ENCODE measurements around the gene CTBP1.
"Not testable (repeated sequence)": the region's sequence is repeated elsewhere in the genome, so short reads cannot be mapped to it uniquely, and the experiment has no call there.

Gene CTBP1

DNA sequence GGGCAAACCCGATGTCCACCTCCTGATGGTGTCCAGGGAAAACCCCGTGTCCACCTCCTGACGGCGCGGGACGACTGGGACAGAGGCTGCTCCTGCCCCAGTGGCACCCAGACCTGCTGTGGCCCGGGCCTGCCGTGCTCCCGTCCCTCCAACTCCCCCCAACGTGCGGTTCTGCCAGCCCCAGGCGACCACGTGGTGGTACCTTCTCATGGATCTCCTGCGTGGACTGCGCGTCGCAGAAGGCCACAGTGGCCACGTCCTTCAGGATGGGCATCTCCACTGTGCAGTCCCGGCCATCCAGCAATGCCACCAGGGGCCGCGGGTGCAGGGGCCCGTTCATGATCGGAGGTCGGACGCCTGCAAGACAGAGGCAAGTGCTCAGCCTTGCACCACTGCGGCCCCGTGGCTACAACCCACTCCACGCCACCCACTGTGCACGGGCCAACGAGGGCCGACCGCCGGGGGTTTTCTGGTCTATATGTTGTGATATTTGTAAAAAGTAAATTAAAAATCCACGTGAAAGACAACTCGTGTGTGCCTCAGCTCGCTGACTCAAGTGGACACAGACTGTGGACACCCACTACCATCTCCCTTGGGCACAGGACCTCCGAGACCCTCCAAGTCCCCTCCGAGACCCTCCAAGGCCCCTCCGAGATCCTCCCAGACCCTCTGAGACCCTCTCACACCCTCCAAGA, 10.8 kb downstream of the CTBP1 start:
- DNase-seq (ENCODE audit: low read depth in 2 of 2): no peak

DNA sequence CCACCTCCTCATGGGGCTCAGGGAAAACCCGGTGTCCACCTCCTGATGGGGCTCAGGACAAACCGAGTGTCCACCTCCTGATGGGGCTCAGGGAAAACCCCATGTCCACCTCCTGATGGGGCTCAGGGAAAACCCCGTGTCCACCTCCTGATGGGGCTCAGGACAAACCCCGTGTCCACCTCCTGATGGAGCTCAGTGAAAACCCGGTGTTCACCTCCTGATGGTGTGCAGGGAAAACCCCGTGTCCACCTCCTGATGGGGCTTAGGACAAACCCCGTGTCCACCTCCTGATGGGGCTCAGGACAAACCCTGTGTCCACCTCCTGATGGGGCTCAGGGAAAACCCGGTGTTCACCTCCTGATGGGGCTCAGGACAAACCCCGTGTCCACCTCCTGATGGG, 11.7 kb downstream of the CTBP1 start:
- not testable (repeated sequence) for DNase-seq (ENCODE audit: low read depth in 2 of 2)

DNA sequence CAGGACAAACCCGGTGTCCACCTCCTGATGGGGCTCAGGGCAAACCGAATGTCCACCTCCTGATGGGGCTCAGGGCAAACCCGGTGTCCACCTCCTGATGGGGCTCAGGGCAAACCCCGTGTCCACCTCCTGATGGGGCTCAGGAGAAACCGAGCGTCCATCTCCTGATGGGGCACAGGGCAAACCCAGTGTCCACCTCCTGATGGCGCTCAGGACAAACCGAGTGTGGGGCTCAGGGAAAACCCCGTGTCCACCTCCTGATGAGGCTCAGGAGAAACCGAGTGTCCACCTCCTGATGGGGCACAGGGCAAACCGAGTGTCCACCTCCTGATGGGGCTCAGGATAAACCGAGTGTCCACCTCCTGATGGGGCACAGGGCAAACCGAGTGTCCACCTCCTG, 12.1 kb downstream of the CTBP1 start:
- DNase-seq (ENCODE audit: low read depth in 2 of 2): not testable (repeated sequence)

DNA sequence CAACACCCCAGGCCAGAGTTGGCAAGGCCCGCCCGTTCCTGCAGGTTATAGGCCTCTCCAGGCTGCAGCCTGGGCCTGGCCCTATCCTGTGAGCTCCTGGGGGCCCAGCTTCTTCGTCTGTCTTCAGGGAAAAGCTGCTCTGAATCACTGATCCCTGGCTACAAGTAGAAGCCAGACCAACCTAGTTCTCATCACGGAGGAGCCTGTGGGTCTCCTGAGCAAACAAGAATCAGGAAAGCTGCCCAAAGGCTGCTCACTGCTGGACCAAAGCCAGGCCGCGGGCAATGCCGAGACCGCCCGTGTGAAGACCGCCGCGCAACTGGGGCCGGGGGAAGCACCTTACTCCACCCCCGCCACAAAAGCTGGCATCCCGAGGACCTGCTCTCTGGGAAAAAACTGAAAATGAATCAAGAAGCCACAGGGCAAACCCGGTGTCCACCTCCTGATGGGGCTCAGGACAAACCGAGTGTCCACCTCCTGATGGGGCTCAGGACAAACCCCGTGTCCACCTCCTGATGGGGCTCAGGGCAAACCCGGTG, 12.8 kb downstream of the CTBP1 start:
- DNase-seq (ENCODE audit: low read depth in 2 of 2): no peak

DNA sequence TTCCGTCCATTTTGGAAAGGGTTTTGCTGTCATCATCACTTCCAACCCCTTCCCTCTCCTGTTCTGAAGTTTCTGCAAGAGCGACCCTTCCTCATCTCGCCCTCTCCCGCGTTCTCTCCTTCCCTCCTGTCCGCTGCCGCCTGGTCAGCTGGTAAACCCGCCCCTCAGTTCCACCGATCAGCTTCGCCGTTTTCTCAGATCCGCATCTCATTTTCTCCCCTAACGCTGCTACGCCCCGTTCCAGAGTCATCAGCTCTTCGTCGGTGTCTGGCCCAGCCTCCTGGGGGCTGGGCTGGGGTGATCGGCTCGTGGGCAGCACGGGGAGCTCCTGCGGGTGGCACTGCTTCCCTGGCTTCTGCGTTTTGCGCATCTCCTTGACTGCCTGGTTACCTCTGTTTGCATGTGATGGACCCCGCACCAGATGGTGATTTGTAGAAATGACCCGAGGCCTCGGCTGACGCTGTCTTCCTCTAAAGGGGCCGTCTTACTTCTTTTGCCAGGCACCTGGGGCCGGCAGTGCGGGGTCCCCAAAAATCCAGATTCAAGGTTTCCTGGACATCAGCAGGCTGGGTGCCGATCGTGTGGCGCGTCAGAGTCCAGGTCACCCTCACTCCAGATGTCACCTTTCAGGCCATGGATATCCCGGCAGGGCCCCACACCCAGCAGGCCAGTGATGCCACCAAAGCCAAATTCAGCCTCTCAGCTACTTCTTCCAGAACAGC, 13.4 kb downstream of the CTBP1 start:
- DNase-seq (ENCODE audit: low read depth in 2 of 2): no peak

DNA sequence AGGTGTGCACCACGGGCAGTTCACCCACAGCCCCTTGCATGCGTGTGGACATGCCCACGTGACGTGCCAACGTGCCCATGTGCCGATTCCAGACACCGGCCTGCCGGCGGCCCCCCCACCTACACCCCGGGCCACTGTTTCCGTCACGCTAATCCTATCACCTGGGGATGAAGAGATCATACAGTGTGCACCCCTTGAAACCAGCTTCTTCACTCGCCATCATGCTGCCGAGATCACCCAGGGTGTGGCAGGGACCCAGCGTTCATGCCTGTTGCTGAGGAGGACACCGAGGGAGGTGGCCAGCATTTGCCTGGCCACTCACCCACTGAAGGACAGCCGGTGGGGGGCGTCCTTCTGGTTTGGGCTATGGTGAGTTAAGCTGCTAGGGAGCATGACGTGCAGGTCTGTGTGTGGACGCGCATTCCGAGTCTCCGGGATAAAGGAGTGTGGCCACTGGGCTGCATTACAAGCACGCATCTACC, 14.1 kb downstream of the CTBP1 start:
- no peak for DNase-seq (ENCODE audit: low read depth in 2 of 2)

DNA sequence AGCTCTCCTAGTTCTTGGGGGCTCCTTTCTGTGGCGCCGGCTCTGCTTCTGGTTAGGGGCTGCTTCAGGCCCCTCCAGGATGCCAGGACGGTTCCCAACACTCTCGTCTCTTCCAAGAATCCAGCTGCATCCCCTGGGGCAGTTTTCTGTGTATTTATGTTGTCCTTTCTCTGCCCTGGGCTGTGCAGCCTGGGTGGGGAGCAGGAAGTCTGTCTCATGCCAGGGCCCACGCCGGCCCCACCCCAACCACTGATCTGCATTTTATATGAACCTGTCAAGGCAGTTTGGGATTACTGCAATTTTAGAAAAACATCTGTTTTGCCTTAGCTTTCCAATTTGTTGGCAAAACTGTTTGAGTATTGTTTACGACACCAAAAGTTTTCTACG, 14.6 kb downstream of the CTBP1 start:
- no peak for DNase-seq (ENCODE audit: low read depth in 2 of 2)

DNA sequence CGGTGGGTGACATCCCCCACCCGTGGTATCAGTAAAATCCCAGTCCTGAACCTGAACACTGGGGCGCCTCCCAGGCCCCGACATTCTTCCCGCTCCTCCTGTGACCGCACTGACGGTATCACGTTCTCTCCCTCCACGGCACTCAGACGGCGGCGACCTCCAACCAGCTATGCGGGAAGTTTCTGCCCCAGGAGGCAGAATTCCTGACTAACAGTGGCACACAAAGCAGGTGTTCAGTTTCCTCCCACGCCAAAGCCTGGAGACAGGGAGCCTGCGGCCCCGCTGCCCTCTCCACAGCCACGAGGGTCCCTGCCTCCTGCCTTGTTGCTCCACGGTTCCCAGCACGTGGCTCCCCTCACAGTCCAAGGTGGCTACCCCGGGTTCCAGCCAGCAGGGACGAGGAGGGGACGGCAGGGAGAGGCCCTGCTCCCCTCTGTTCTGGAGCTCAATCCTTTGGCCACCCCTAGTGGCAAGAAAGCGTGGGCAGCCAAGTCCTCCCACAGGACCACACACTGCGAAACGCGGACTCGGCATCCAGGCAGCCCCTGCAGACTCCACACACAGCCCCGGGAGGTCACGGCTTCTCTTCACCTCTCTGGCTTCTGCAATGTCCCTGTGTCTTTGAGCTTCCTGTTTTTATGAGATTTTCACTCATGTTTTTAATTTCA, 15.2 kb downstream of the CTBP1 start:
- DNase-seq (ENCODE audit: low read depth in 2 of 2): no peak

DNA sequence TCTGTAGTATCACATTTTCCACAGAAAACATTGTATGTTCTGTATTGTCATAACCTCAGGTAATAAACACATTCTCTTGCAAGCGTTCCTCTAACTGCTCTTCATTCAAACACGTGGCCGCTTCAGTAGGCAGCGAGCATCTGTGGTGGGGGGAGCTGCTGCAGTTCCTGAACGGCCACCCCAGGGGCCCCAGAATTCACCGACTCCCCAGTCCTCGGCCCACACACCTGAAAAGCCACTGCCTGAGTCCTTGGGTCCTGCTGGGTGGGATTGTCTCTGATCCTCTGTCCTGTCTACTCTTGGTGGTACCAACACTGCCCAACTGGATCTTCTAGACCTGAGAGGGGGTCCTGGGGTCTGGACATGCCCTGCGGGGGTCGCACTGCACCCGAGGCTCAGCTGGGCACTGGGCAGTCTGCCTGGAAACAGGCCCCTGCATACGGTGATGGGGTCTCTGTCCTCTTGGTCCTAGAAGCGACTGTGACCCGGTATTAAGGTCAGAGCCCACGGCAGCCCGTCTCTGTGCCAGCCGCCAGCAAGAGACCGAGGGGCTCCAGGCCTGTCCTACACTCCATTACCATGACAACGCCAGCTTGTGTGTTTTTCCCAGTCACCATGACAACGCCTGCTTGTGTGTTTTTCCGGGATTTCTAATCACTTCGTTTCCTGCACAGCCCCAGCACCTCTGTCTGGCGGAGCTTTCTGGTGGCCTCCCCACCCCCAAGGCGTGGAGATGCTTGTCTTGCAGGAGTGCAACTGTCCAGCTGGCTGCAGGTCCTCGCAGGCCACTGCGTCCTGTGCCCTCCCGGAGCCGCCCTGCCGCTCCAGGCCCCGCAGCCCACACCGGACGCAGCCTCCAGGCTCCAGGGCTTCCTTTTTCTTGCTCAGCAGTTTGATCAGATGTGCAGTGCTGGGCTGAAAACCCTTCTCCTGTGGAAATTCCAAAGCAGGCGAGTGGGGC, 16.0 kb downstream of the CTBP1 start:
- DNase-seq (ENCODE audit: low read depth in 2 of 2): no peak

DNA sequence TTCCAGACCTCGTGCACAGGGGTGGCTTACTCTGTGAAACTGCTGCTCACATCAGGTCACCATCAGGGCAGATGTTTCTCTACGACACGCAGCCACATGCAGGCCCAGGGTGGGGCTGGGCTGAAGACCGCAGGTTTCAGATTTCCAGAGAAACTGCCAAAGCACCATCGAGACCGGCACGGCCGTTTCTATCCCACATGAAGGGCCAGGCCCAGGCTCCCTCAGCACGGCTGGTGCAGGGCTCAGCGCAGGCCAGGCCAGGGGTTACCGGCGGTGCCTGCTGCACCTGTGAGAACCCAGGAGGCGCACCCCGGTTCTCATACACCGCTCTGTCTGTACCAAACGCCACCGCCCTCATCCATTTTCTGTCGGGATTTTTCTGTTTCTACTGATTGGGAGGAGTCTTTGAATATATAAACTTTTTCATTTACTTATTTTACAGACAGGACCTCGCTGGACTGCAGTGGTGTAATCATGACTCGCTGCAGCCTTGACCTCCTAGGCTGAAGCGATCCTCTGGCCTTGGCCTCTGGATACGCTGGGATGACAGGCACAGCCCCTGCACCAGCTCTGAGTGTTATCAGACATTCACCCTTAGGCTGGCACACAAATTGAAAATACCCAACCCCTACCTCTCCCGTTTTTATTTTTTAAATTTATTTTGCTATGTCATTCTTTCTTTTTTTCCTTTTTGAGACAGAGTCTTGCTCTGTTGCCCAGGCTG, 17.1 kb downstream of the CTBP1 start:
- DNase-seq (ENCODE audit: low read depth in 2 of 2): no peak

DNA sequence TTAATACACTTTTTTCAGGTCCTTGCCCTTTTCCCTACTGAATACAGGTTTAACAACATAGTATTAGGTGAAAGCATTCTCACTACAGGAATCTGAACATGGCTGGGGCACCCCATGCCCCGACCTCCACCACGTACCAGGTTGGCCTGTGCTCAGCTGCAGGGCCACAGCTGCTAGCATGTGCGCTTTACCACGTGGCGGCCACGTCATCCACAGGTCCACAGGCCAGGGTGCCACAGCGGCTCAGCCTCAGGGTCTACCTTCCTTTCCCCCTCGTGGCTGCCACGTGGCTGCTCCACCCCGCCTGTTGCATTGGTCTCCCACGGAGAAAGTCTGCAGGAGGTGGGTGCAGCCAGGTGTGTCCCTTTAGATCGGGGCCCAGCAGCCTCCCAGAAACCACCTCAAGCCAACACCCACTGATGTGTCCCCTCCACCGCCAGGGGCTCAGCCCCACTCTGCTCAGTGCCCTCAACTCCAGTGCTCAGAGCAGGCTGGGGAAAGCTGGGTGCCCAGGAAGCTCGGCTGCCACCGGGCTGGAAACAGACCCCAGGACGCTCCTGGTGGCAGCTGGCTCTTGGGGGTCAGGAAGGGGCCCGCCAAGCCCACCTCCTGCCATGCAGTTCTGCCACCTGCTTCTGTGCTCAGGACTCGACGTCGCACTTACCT, 17.8 kb downstream of the CTBP1 start:
- DNase-seq (ENCODE audit: low read depth in 2 of 2): no peak

DNA sequence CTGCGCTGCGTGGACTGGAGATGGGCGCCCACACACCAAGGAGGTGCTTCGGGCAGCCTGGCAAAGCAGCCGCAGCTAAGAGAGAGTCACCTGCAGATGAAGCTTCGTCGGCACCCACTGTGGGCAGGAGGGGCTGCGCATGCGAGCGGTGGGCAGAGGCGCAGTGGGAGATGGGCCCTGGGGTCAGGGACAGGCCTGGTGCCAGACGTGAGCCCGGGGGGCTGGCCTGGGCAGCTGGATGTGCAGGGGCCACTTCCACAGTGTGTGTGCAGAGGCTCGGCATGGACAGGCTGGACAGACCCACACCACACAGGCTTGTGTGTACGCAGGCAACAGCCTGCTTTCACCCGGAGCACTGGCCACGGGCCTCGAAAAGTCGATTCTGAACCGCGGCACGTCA, 18.6 kb downstream of the CTBP1 start:
- DNase-seq (ENCODE audit: low read depth in 2 of 2): no peak

DNA sequence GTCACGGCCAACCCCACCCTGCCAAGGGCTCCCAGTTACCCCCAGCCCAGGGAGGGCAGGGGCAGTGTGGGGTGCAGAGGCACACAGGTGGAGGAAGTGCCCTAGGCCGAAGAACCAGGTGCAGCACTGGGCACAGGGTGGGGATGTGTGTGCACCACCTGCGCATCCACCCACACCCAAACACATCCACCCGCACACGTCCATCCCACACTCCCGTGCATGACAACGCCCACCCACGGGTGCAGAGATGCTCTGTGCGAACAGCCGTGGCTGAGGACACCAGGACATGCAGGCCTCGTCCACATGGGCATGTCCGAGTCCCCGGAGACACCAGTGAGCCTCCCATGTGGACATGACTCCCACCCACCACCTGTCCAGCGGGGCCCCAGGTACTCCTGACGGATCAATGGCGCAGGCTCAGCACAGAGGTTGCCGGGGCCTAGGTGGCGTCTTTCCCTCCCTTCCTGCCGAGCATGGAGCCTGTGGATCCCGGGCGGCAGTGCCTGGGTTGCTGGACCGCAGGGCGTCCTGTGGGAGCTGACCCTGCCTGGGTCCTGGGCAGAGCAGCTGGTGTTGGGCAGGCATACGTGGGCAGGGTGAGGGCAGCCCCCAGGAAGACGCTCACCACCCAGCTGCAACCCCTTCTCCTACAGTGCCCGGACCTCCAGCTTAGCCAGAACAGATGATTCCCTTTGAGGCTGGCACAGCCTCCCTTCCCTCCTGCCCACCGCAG, 19.6 kb downstream of the CTBP1 start:
- DNase-seq (ENCODE audit: low read depth in 2 of 2): no peak

DNA sequence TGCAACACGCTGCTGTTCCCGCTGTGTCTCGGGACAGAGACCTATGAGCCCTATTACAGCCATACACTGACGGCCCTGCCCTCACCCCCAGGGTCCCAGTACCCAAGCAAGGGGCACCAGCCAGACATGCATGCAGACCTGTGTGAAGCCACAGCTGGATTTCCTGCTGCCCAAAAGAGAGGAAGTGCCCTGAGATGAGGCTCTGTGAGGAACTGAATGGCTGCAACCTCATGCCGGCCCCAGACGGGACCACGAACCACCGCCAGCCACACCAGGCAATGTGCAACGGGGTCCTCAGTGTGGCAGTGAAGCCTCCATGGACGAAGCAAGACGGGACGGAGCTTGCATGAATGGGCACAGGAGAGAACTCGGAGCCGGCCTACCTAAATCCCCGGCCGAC, 21.1 kb downstream of the CTBP1 start:
- no peak for DNase-seq (ENCODE audit: low read depth in 2 of 2)

DNA sequence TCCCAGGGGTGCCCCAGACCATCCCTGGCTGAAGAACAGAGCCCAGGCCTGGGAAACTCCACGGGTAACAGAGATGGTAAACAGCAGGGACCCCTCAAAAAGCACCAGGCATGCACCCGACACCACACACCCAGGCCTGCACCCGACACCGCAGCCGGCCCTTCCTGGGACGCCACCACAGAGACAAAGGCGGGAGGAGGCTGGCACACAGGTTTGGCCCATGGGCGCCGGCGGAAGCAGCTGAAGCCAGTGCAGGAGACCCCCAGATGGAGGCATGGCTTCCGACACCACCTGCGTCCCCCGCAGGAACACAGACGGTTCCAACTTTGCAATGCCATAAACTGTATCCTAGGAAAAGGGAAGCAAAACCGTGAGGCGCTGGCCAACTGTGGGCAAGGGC, 22.3 kb downstream of the CTBP1 start:
- no peak for DNase-seq (ENCODE audit: low read depth in 2 of 2)

DNA sequence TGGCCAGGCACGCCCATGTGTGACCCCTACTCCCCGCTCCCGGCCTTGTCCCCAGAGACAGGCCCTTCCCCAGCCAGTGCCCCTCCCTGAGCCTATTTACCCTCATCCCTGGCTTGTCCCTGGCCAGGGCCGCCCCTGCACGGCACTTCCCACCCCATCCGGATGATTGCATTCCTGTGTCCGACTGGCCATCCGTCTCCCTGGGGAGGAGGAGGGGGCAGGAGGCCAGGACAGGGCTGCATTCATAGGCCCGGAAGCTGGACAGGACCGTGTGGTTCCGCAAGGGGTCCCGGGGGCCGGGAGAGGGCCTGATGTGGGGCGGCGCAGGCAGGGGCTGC, 22.8 kb downstream of the CTBP1 start:
- DNase-seq (ENCODE audit: low read depth in 2 of 2): no peak

DNA sequence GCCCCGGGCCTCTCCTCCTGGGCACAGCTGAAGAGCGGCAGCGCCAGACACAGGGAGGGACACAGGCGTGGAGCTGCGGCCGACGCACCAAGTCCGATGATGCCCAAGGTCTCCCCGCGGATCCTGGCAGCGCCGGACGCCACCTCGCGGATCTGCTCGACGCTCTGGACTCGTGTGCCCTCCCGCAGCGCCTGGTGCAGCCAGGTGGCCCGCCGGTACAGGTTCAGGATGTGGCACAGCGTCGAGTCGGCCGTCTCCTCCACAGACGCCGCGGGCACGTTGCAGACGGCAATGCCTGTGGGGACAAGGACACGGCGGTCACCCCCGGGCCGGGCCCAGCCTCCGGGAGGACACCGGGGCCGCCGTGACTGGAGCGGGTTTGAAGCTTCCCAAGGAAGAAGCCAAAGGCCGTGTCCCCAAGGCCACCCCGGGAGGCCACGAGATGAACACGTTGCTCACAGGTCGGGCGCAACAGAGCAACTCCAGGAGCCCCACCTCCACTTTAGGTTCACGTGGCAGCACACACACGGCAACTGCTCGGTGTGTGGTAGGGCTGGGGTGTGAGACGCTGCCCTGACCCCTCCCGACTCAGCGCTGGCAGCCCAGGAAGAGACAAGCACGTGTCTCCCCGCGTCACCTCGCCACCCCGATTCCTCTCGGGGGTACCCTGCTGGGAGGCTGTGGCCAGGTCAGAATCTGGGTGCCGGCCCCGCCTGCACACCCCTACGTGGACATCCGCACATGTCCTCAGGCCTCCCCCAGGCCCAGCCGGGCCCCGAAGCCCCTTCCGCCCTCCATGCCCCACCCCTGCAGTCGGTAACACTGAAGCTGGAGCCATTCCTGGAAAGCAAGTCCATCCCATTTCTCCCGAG, 23.4 kb downstream of the CTBP1 start:
- DNase-seq (ENCODE audit: low read depth in 2 of 2): no peak

All from stimulated activated CD8-positive, alpha-beta memory T cell treated with anti-CD3 and anti-CD28 coated beads, Interleukin-15, amount 100 ng/mL, for 4 hours (primary cell).